Astrocyte (in vitro differentiated cells and primary cell): ENCODE measurements around the gene RIMKLB. TPM values are rescaled to one million over a fixed set of nuclear protein-coding genes. Genes with fewer than 3 reads are reported as not detected.

Experiments used
- DNase-seq: peaks from one replicate; pipeline ENCODE4 v3.0.0-alpha.2; 2010; ENCODE audit warnings: low read depth
- FAIRE-seq: peaks from 2 replicates; lab custom pipeline; 2011; peaks lifted over from hg19 to GRCh38; lab: Jason Lieb, UNC
- H2AFZ ChIP-seq: 2 replicates; pipeline ENCODE4 v1.6.0; 2012; ENCODE audit warnings: low read depth, low read length, inconsistent platforms
- H3K27ac ChIP-seq: 2 replicates; pipeline ENCODE4 v1.5.1; 2011; ENCODE audit warnings: low read depth, low read length, inconsistent platforms
- H3K27me3 ChIP-seq: 2 replicates; pipeline ENCODE4 v1.6.0; 2011; ENCODE audit warnings: low read length, inconsistent platforms; ENCODE audit not compliant: insufficient read depth
- H3K36me3 ChIP-seq: 2 replicates; pipeline ENCODE4 v1.5.1; 2011; ENCODE audit warnings: low read length, inconsistent platforms; ENCODE audit not compliant: insufficient read depth
- H3K4me1 ChIP-seq: 2 replicates; pipeline ENCODE4 v1.5.1; 2011; ENCODE audit warnings: low read length, inconsistent platforms; ENCODE audit not compliant: insufficient read depth
- H3K4me2 ChIP-seq: 2 replicates; pipeline ENCODE4 v1.6.0; 2012; ENCODE audit warnings: low read length, inconsistent platforms
- H3K4me3 ChIP-seq: 2 replicates; pipeline ENCODE4 v1.5.1; 2011; ENCODE audit warnings: low read depth, mild to moderate bottlenecking, low read length, inconsistent platforms; ENCODE audit not compliant: insufficient read depth
- H3K79me2 ChIP-seq: 2 replicates; pipeline ENCODE4 v1.6.0; 2012; ENCODE audit warnings: mild to moderate bottlenecking, low read length, inconsistent platforms; ENCODE audit not compliant: insufficient read depth
- H3K9ac ChIP-seq: 2 replicates; pipeline ENCODE4 v1.6.0; 2012; ENCODE audit warnings: mild to moderate bottlenecking, low read length, inconsistent platforms
- H3K9me3 ChIP-seq: 2 replicates; pipeline ENCODE4 v1.5.1; 2012; ENCODE audit warnings: low read depth, mild to moderate bottlenecking, low read length, inconsistent platforms; ENCODE audit not compliant: insufficient read depth
- H4K20me1 ChIP-seq: 2 replicates; pipeline ENCODE4 v1.6.0; 2012; ENCODE audit warnings: low read length, inconsistent platforms; ENCODE audit not compliant: insufficient read depth
- H3K27ac Mint-ChIP-seq: one replicate; pipeline ENCODE4 v1.8.0; 2021; ENCODE audit warnings: mild to moderate bottlenecking, mixed read lengths; ENCODE audit not compliant: unreplicated experiment
- H3K27me3 Mint-ChIP-seq: one replicate; pipeline ENCODE4 v1.8.0; 2021; ENCODE audit warnings: low read depth, mixed read lengths; ENCODE audit not compliant: unreplicated experiment
- H3K36me3 Mint-ChIP-seq: one replicate; pipeline ENCODE4 v1.8.0; 2021; ENCODE audit warnings: low read depth, mixed read lengths; ENCODE audit not compliant: unreplicated experiment
- H3K4me1 Mint-ChIP-seq: one replicate; pipeline ENCODE4 v1.8.0; 2021; ENCODE audit warnings: low read depth, mixed read lengths; ENCODE audit not compliant: unreplicated experiment
- H3K4me3 Mint-ChIP-seq: one replicate; pipeline ENCODE4 v1.8.0; 2021; ENCODE audit warnings: mild to moderate bottlenecking, moderate library complexity, mixed read lengths; ENCODE audit not compliant: unreplicated experiment
- H3K9me3 Mint-ChIP-seq: one replicate; pipeline ENCODE4 v1.8.0; 2021; ENCODE audit warnings: mild to moderate bottlenecking, mixed read lengths; ENCODE audit not compliant: unreplicated experiment
- EZH2 ChIP-seq: IDR thresholded peaks from 2 replicates; pipeline ENCODE4 v1.6.1; 2012; ENCODE audit warnings: mild to moderate bottlenecking, low read length, inconsistent platforms; ENCODE audit not compliant: insufficient read depth
- total RNA-seq: library from RNA; stranded (reverse); gene quantifications from 2 replicates; pipeline ENCODE4 v1.2.1, GENCODE V29; 2021
- TF ChIP-seq, protein P1 (sequence below): IDR thresholded peaks from 2 replicates; pipeline ENCODE4 v1.5.1; 2011; ENCODE audit warnings: low read depth, mild to moderate bottlenecking, inconsistent platforms, low read length, moderate library complexity; ENCODE audit not compliant: insufficient read depth

RIMKLB gene
- total RNA-seq, 1 donor from 2014 or later: 36.6 TPM

GRCh38 chr12:8831116-8831515 is 133.3 kb downstream of the RIMKLB start:
- Histone ChIP-seq H3K9ac (no peak overlapping the region), H3K27ac (no peak overlapping the region), H3K4me2 (no peak overlapping the region), H2AFZ (no peak overlapping the region), H3K9me3 (no peaks in the 10 kb centered on the region), H3K4me3 (no peak overlapping the region), H3K79me2 (no peaks in the 10 kb centered on the region), H3K4me1 (no peaks in the 10 kb centered on the region), H3K27me3 (no peaks in the 10 kb centered on the region), H4K20me1 (no peaks in the 10 kb centered on the region), H3K36me3 (no peaks in the 10 kb centered on the region)
- no peak for DNase-seq
- TF ChIP-seq EZH2: no peak
- TF ChIP-seq, protein P1, sequence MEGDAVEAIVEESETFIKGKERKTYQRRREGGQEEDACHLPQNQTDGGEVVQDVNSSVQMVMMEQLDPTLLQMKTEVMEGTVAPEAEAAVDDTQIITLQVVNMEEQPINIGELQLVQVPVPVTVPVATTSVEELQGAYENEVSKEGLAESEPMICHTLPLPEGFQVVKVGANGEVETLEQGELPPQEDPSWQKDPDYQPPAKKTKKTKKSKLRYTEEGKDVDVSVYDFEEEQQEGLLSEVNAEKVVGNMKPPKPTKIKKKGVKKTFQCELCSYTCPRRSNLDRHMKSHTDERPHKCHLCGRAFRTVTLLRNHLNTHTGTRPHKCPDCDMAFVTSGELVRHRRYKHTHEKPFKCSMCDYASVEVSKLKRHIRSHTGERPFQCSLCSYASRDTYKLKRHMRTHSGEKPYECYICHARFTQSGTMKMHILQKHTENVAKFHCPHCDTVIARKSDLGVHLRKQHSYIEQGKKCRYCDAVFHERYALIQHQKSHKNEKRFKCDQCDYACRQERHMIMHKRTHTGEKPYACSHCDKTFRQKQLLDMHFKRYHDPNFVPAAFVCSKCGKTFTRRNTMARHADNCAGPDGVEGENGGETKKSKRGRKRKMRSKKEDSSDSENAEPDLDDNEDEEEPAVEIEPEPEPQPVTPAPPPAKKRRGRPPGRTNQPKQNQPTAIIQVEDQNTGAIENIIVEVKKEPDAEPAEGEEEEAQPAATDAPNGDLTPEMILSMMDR: no peak
- H3K4me1 Mint-ChIP-seq: peaks cover 9% of the 10 kb centered on the region
- H3K27me3 Mint-ChIP-seq: no peaks in the 10 kb centered on the region
- no peak for FAIRE-seq
- H3K27ac Mint-ChIP-seq: no peak overlapping the region
- H3K9me3 Mint-ChIP-seq: no peaks in the 10 kb centered on the region
- H3K36me3 Mint-ChIP-seq: no peaks in the 10 kb centered on the region
- H3K4me3 Mint-ChIP-seq: no peak overlapping the region

GRCh38 chr12:8832500-8832899 is 134.7 kb downstream of the RIMKLB start:
- Histone ChIP-seq H2AFZ (no peak overlapping the region), H4K20me1 (no peaks in the 10 kb centered on the region), H3K4me3 (no peak overlapping the region), H3K4me2 (no peak overlapping the region), H3K4me1 (no peaks in the 10 kb centered on the region), H3K9me3 (no peaks in the 10 kb centered on the region), H3K27me3 (no peaks in the 10 kb centered on the region), H3K79me2 (no peaks in the 10 kb centered on the region), H3K36me3 (no peaks in the 10 kb centered on the region), H3K9ac (no peak overlapping the region), H3K27ac (no peak overlapping the region)
- no peaks in the 10 kb centered on the region for H3K9me3 Mint-ChIP-seq
- TF ChIP-seq, protein P1: no peak
- no peak for TF ChIP-seq EZH2
- no peak overlapping the region for H3K27ac Mint-ChIP-seq
- no peak for DNase-seq
- no peak overlapping the region for H3K4me3 Mint-ChIP-seq
- no peaks in the 10 kb centered on the region for H3K27me3 Mint-ChIP-seq
- no peak for FAIRE-seq
- H3K36me3 Mint-ChIP-seq: no peaks in the 10 kb centered on the region
- H3K4me1 Mint-ChIP-seq: peaks cover 9% of the 10 kb centered on the region

Other genes with a start within 250 kb of the RIMKLB start
- gene CLEC6A, start 242.0 kb upstream of the RIMKLB start, total RNA-seq: not detected in 2 replicates
- not detected in 2 replicates for gene CLEC4D, start 184.5 kb upstream of the RIMKLB start, total RNA-seq
- gene CLEC4E, start 157.1 kb upstream of the RIMKLB start, total RNA-seq: not detected in 2 replicates
- gene AICDA, start 85.1 kb upstream of the RIMKLB start, total RNA-seq: not detected in 2 replicates
- gene MFAP5, start 35.2 kb upstream of the RIMKLB start, total RNA-seq: 86.4 and 105 TPM in 2 replicates
- gene A2ML1, start 124.6 kb downstream of the RIMKLB start, total RNA-seq: not detected in 2 replicates
- gene PHC1, start 216.5 kb downstream of the RIMKLB start, total RNA-seq: 34.7 and 35.4 TPM in 2 replicates